ENCODE data around the gene CDHR3. TPM values are rescaled to one million over a fixed set of nuclear protein-coding genes. Genes with fewer than 3 reads are reported as not detected.

Gene CDHR3
- total RNA-seq, 1 experiment from 2014 or later = 8.7 TPM

DNA sequence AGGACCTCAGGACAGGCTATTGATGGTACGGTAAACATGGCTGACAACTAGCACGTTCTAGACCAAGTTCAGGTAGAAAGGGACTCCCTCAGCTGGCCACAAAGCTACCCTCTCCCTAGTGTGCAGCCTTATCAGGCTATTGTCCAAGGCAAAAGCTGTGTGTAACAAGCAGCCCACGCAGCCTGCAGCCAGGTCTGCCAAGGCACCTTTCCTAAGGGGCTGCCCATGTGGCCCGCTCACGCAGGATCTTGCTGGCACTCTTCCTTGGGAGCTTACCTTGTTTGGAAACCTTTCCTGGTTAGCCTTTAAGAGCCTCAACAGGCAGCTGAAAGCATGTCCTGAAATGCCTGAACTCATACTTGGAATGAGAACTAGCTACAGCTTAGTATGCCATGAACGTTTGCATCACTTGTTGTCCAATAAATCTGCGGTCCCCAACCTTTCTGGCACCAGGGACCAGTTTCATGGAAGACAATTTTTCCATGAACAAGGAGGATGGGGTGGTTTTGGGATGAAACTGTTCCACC, 97.4 kb downstream of the CDHR3 start:
- no peaks in the 10 kb centered on the region for H3K9me2 ChIP-seq (ENCODE audit: insufficient read depth)
- H2AFZ ChIP-seq = no peak overlapping the region
- no peaks in the 10 kb centered on the region for H3K36me3 ChIP-seq (ENCODE audit: low read depth)
- BruUV-seq (replicated peaks) = no TSS peak
- H3K79me2 ChIP-seq (ENCODE audit: low read depth) = no peaks in the 10 kb centered on the region
- peaks cover 55% of the 10 kb centered on the region for H3F3A ChIP-seq (ENCODE audit: insufficient read depth, low read depth)
- no peaks in the 10 kb centered on the region for H4K20me1 ChIP-seq (ENCODE audit: insufficient read depth)
- TF ChIP-seq EZH2 (IDR thresholded peaks at IDR 0.05; ENCODE audit: low read depth) = no peak
- TF ChIP-seq, protein P1, sequence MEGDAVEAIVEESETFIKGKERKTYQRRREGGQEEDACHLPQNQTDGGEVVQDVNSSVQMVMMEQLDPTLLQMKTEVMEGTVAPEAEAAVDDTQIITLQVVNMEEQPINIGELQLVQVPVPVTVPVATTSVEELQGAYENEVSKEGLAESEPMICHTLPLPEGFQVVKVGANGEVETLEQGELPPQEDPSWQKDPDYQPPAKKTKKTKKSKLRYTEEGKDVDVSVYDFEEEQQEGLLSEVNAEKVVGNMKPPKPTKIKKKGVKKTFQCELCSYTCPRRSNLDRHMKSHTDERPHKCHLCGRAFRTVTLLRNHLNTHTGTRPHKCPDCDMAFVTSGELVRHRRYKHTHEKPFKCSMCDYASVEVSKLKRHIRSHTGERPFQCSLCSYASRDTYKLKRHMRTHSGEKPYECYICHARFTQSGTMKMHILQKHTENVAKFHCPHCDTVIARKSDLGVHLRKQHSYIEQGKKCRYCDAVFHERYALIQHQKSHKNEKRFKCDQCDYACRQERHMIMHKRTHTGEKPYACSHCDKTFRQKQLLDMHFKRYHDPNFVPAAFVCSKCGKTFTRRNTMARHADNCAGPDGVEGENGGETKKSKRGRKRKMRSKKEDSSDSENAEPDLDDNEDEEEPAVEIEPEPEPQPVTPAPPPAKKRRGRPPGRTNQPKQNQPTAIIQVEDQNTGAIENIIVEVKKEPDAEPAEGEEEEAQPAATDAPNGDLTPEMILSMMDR (conservative IDR thresholded peaks at IDR 0.05) = no peak
- intact Hi-C loops (cut with micrococcal nuclease; ENCODE audit: unreplicated experiment) = no loop called here
- no peak for DNase-seq
- H3K27me3 ChIP-seq (ENCODE audit: insufficient read depth, low read depth) = no peaks in the 10 kb centered on the region
- H3K27ac ChIP-seq = no peak overlapping the region
- peaks cover 78% of the 10 kb centered on the region for H3K4me1 ChIP-seq (replicated peaks; ENCODE audit: insufficient read depth)
- no peak overlapping the region for H3K4me2 ChIP-seq
- POLR2A ChIA-PET (ENCODE audit: unreplicated experiment) = no interaction called here
- H3K9me3 ChIP-seq (ENCODE audit: insufficient read depth, low read depth) = no peaks in the 10 kb centered on the region
- no peak overlapping the region for H3K4me3 ChIP-seq
- CTCF ChIA-PET = no interaction called here

DNA sequence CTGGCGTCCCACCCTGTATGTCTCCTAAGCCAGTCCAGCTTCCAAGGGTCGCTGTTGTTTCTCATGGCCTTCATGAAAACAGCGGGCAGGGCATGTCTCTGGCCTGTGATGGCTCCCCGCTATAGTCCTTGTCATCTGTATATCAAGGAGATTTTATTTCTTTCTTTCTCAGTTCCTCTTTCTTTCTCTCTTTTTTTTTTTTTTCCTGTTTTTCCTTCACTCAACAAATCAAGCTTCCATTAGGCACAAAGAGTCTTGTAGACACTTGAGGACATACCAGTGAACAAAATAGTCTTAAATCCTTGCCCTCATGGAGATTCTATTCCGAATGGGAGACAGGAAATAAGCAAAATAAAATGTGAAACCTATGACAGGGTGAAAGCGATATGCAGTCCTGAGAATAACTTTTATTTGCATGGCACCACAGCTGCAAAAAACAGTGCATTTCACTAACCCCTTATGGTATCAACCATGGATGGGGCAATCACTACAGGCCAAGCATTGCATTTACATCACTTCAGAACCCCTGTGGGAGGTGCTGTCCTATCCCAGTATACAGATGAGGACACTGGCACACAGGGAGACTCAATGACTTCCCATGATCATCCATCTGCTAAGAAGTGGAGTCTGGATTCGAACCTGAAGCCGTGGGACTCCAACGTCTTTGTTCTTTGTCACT, 98.4 kb downstream of the CDHR3 start:
- DNase-seq = no peak
- H2AFZ ChIP-seq = no peak overlapping the region
- ChIA-PET CTCF (no interaction called here), POLR2A (ENCODE audit: unreplicated experiment) (no interaction called here)
- intact Hi-C loops (cut with micrococcal nuclease; ENCODE audit: unreplicated experiment) = no loop called here
- no peak overlapping the region for H3K4me3 ChIP-seq
- H3K27ac ChIP-seq = peak overlapping the region; percentile 84
- H3F3A ChIP-seq (ENCODE audit: insufficient read depth, low read depth) = peaks cover 65% of the 10 kb centered on the region
- H3K4me1 ChIP-seq (replicated peaks; ENCODE audit: insufficient read depth) = peaks cover 87% of the 10 kb centered on the region
- TF ChIP-seq, protein P1 (conservative IDR thresholded peaks at IDR 0.05) = no peak
- no peak for TF ChIP-seq EZH2 (IDR thresholded peaks at IDR 0.05; ENCODE audit: low read depth)
- no peaks in the 10 kb centered on the region for H3K9me3 ChIP-seq (ENCODE audit: insufficient read depth, low read depth)
- no peaks in the 10 kb centered on the region for H4K20me1 ChIP-seq (ENCODE audit: insufficient read depth)
- no peaks in the 10 kb centered on the region for H3K9me2 ChIP-seq (ENCODE audit: insufficient read depth)
- H3K27me3 ChIP-seq (ENCODE audit: insufficient read depth, low read depth) = no peaks in the 10 kb centered on the region
- no peaks in the 10 kb centered on the region for H3K79me2 ChIP-seq (ENCODE audit: low read depth)
- no peaks in the 10 kb centered on the region for H3K36me3 ChIP-seq (ENCODE audit: low read depth)
- no TSS peak for BruUV-seq (replicated peaks)
- H3K4me2 ChIP-seq = peak overlapping the region; percentile 99

DNA sequence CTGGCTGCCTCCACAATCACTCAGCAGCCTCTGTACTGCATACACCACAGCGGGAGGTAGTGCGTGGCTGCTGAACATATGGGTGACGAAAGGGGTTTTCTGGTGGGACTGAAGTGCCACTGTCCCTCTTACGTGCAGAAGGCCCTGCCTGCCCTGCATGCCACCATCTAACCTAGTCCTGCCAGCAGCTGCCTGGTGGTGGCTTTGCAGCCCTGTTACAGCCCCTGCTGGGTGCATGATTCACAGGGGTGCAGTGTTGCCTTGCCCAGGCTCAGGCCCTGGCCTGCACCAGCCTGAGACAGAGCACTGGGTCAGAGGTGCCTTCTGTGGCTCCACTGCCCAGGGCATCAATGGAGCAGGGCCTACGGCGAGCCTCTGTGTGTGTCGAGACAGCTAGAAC, 98.9 kb downstream of the CDHR3 start:
- Histone ChIP-seq H3K9me3 (ENCODE audit: insufficient read depth, low read depth) (no peaks in the 10 kb centered on the region), H3K4me3 (peak overlapping the region; percentile 46), H3K4me2 (peak overlapping the region; percentile 99), H3K36me3 (ENCODE audit: low read depth) (no peaks in the 10 kb centered on the region), H3K27ac (peak overlapping the region; percentile 84), H3K4me1 (replicated peaks; ENCODE audit: insufficient read depth) (peaks cover 92% of the 10 kb centered on the region), H3K9me2 (ENCODE audit: insufficient read depth) (no peaks in the 10 kb centered on the region), H3K27me3 (ENCODE audit: insufficient read depth, low read depth) (no peaks in the 10 kb centered on the region), H2AFZ (no peak overlapping the region; the same call in 1 of the 2 replicates), H3K79me2 (ENCODE audit: low read depth) (no peaks in the 10 kb centered on the region), H4K20me1 (ENCODE audit: insufficient read depth) (no peaks in the 10 kb centered on the region), H3F3A (ENCODE audit: insufficient read depth, low read depth) (peaks cover 70% of the 10 kb centered on the region)
- ChIA-PET POLR2A (ENCODE audit: unreplicated experiment) (no interaction called here), CTCF (interaction anchor here (0.9 kb wide), 1 partner anchor 10 kb away, joined by 3 read pairs; no protein-coding TSS in a partner anchor)
- peak; percentile 62 to 79 for DNase-seq
- BruUV-seq (replicated peaks) = no TSS peak
- no peak for TF ChIP-seq EZH2 (IDR thresholded peaks at IDR 0.05; ENCODE audit: low read depth)
- TF ChIP-seq, protein P1 (conservative IDR thresholded peaks at IDR 0.05) = no peak
- intact Hi-C loops (cut with micrococcal nuclease; ENCODE audit: unreplicated experiment) = no loop called here
